ENCODE results near the gene APOA4. TPM values are rescaled to one million over a fixed set of nuclear protein-coding genes. Genes with fewer than 3 reads are reported as not detected.

The APOA4 gene
- total and polyA plus RNA-seq, 9 of the 15 experiments (the other 6 are each of a cell fraction or from before 2014, with no cell fraction given) = 0.07 TPM; not detected in 8

- TF ChIP-seq, protein P1, sequence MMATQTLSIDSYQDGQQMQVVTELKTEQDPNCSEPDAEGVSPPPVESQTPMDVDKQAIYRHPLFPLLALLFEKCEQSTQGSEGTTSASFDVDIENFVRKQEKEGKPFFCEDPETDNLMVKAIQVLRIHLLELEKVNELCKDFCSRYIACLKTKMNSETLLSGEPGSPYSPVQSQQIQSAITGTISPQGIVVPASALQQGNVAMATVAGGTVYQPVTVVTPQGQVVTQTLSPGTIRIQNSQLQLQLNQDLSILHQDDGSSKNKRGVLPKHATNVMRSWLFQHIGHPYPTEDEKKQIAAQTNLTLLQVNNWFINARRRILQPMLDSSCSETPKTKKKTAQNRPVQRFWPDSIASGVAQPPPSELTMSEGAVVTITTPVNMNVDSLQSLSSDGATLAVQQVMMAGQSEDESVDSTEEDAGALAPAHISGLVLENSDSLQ (IDR thresholded peaks at IDR 0.05) = no peak
- peak; percentile 72; the same call in 1 of the 2 replicates for TF ChIP-seq HDAC6 (IDR thresholded peaks at IDR 0.05; ENCODE audit: low read depth, low read length)
- no peak for TF ChIP-seq XRCC4 (IDR thresholded peaks at IDR 0.05; ENCODE audit: extremely low read depth, insufficient read depth, insufficient read length)
Measured at GRCh38 chr11:116835791-116836631, 12.9 kb upstream of the APOA4 start (continued).

- Histone ChIP-seq H3K27me3 (ENCODE audit: control insufficient read depth in 2 of 2, insufficient read depth in 2 of 2, low read length in 2 of 2) (peaks cover 0 to 7% of the 10 kb centered on the region in 2 experiments; a peak in 2 of 5 replicates), H2AFZ (ENCODE audit: low read depth, low read length) (peak overlapping the region; percentile 88), H4K20me1 (replicated peaks; ENCODE audit: control insufficient read depth, insufficient read depth, low read length) (no peaks in the 10 kb centered on the region), H3K9me1 (ENCODE audit: control insufficient read depth, insufficient read depth, low read length) (no peaks in the 10 kb centered on the region), H3K27ac (ENCODE audit: extremely low read depth, low read depth, low read length) (no peak overlapping the region), H3K36me3 (ENCODE audit: control insufficient read depth, insufficient read depth, low read length) (no peaks in the 10 kb centered on the region), H3K79me2 (ENCODE audit: control insufficient read depth, insufficient read depth, low read length) (no peaks in the 10 kb centered on the region), H3K9ac (ENCODE audit: insufficient read depth in 1 of 2, low read depth in 2 of 2, low read length in 2 of 2) (peak overlapping the region; percentile 39 to 89; a peak in 2 of 4 replicates), H3K4me2 (ENCODE audit: insufficient read depth, low read length) (0 out of 2 replicates have a peak overlapping the region, but pooled peaks have one; percentile 77), H3K4me3 (peak overlapping the region; percentile 24; the same call in 1 of the 2 replicates), H3K9me3 (replicated peaks; ENCODE audit: control insufficient read depth, insufficient read depth, low read depth, low read length) (no peaks in the 10 kb centered on the region), H3K4me1 (replicated peaks in 1 of 2; ENCODE audit: control insufficient read depth in 2 of 2, insufficient read depth in 2 of 2, low read length in 2 of 2) (peaks cover 6 to 25% of the 10 kb centered on the region in 2 experiments; a peak in 3 of 5 replicates)
- in situ Hi-C loops (cut with MboI) (no loop called here), intact Hi-C loops (cut with micrococcal nuclease) (loop anchor here (10.0 kb wide), 1 partner anchor 100 kb away; no protein-coding TSS in a partner anchor)
- peak in 1 of 4 experiments; percentile 23 for DNase-seq (ENCODE audit: extremely low read depth in 1 of 4, low spot score in 3 of 4)
- BruUV-seq (replicated peaks) = no TSS peak
- 68% methylated on average over 21 of the region's 28 CpGs for WGBS (ENCODE audit: insufficient coverage, low coverage, missing lambda C conversion rate)
- ChIA-PET POLR2A (interaction anchor here (0.6 to 1.4 kb wide), 5 partner anchors 16 to 323 kb away, joined by 3 to 4 read pairs (median 3); no protein-coding TSS in a partner anchor), CTCF (ENCODE audit: low intra/inter-chr PET ratio) (no interaction called here)
- no peak for FAIRE-seq
- ATAC-seq = no peak
- TF ChIP-seq E4F1 (CRISPR knock-in tag; IDR thresholded peaks at IDR 0.05; ENCODE audit: borderline replicate concordance) (no peak), SMAD1 (IDR thresholded peaks at IDR 0.05; ENCODE audit: low read depth, low read length, partially characterized antibody) (no peak), SPI1 (IDR thresholded peaks at IDR 0.05; ENCODE audit: borderline replicate concordance, low read depth, low read length) (peak; percentile 85), GTF2E2 (tag; IDR thresholded peaks at IDR 0.05) (no peak), SMARCA4 (IDR thresholded peaks at IDR 0.05) (no peak), NELFE (IDR thresholded peaks at IDR 0.05; ENCODE audit: insufficient read depth, insufficient read length) (no peak), SIN3B (IDR thresholded peaks at IDR 0.05; ENCODE audit: low read depth) (no peak), DEAF1 (CRISPR knock-in tag; IDR thresholded peaks at IDR 0.05) (no peak), CREB1 (IDR thresholded peaks at IDR 0.05) (no peak), CREB1 (CRISPR knock-in tag; IDR thresholded peaks at IDR 0.05) (no peak), PML (IDR thresholded peaks at IDR 0.05; ENCODE audit: low read length) (no peak)
Measured at GRCh38 chr11:116835042-116835772, 12.1 kb upstream of the APOA4 start.
